ENCODE data around the gene ITIH5.

DNA sequence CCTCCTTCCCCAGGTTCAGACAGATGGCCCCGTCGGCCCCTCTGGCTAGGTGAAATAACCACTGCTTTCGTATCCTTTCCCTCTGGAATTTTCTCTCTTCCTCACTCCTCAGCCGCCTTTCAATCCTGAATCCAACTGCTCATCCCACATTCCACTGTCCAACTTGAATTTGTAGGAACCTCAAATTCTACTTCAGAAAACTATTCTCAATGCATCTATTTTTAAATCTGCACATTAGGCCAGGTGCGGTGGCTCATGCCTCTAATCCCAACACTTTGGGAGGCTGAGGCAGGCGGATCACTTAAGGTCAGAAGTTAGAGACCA is 78.9 kb downstream of the ITIH5 start:
- TF ChIP-seq, protein P1, sequence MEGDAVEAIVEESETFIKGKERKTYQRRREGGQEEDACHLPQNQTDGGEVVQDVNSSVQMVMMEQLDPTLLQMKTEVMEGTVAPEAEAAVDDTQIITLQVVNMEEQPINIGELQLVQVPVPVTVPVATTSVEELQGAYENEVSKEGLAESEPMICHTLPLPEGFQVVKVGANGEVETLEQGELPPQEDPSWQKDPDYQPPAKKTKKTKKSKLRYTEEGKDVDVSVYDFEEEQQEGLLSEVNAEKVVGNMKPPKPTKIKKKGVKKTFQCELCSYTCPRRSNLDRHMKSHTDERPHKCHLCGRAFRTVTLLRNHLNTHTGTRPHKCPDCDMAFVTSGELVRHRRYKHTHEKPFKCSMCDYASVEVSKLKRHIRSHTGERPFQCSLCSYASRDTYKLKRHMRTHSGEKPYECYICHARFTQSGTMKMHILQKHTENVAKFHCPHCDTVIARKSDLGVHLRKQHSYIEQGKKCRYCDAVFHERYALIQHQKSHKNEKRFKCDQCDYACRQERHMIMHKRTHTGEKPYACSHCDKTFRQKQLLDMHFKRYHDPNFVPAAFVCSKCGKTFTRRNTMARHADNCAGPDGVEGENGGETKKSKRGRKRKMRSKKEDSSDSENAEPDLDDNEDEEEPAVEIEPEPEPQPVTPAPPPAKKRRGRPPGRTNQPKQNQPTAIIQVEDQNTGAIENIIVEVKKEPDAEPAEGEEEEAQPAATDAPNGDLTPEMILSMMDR (conservative IDR thresholded peaks at IDR 0.05; ENCODE audit: low read length) = no peak
- no peak for TF ChIP-seq EZH2phosphoT487 (IDR thresholded peaks at IDR 0.05; ENCODE audit: borderline replicate concordance)
